ENCODE measurements around the gene PSMD2.

The PSMD2 gene

DNA sequence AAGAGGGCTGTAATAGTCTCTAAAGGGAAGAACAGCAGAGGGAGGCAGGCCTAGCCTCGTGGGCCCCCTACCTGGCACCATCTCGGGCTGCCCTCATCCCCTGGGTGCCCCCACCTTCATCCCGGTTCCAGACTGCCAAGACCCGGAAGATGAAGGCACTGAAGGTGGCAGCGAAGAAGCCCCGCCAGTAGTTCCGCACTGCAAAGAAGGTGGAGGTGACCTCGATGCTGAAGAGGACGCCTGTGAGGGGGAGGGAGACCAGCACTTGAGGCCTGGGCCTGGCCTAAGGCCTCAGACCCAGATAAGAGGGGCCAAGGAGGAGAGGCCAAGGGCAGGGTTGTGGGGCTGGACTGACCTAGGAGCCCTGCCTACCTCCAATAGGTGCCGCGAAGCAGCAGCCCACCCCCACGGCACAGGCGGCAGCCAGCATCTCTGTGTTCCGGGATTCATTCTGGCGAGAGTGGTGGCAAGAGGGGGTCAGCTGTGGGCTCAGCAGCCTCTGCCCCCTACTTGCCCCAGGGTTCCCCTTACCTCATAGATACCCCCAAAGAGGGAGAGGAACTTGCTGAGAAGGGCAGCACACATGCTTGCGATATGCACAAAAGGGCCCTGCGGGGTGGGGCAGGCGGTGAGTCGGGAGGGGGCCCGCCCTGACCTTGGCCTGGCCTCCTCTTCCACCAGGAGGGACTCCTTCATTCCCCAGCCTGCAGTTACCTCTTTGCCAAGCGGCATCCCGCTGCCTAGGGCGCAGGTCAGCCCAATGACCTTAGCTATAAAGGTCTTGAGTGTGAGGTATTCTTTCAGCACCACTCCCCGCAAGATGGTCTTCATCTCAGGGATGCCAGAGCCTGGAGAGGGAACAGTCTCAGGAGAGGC lies 58.4 kb downstream of the PSMD2 start:
- DNase-seq (ENCODE audit: low read depth) = no peak

DNA sequence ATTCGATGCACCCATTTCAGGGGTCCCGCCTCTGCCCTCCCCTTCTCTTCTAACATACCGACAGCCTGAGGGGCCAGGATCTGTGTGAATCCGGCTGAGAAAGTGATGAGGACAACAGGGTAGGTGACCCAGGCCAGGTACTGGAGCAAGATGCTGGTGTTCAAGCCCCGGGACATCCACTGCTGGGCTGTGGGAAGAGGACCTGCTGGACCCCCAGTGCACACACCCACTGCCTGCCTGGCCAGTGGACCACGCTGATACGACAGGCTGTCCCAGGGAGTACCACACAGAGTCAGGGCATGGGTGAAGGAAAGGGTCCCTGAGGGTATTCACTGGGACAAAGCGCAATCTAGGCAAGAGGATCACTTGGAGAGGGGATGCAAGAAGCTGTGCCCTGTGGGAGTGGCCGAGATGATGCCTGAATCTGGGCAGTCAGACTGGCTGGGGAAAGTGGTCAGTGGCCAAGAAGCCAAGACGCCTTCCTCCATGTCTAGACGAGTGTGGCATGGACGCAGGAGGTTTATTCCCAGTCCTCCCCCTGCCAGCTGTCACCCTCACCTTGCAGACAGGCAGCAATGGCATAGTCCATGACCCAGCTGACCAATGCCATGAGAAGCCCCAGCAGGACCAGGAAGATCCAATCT lies 59.2 kb downstream of the PSMD2 start:
- no peak for DNase-seq (ENCODE audit: low read depth)
